ENCODE data around the gene IGFLR1. TPM values are rescaled to one million over a fixed set of nuclear protein-coding genes. Genes with fewer than 3 reads are reported as not detected.

Gene IGFLR1
- total and polyA plus RNA-seq, 2 of the 8 experiments (the other 6 are each of a cell fraction or from before 2014, with no cell fraction given): 8.4 to 28.9 TPM

GRCh38 chr19:35784503-35785338, 42.5 kb upstream of the IGFLR1 start (continued):
- TF ChIP-seq SIRT6 (IDR thresholded peaks at IDR 0.05; ENCODE audit: low read length) (no peak), RFX5 (IDR thresholded peaks at IDR 0.05; ENCODE audit: borderline replicate concordance, low read depth, low read length) (no peak), CTCF (IDR thresholded peaks at IDR 0.05; ENCODE audit: control extremely low read depth in 1 of 3, insufficient read depth in 1 of 3, low read depth in 1 of 3, low read length in 3 of 3) (peak in 2 of 3 experiments; percentile 32 to 40; a peak in 3 of 4 replicates), BCL11A (IDR thresholded peaks at IDR 0.05; ENCODE audit: low read depth in 2 of 2, low read length in 2 of 2) (no peak), TAF1 (IDR thresholded peaks at IDR 0.05; ENCODE audit: low read depth, low read length) (0 out of 2 replicates have a peak, but pooled peaks have one; percentile 29), MAX (IDR thresholded peaks at IDR 0.05) (peak; percentile 73)

All from H1 (cell line).